IPS-NIHi7 (cell line): ENCODE measurements around the gene CTCF.

Experiments
- DNase-seq: peaks from one replicate; pipeline ENCODE4 v3.0.0; 2012; ENCODE audit warnings: mixed read lengths; ENCODE audit errors: extremely low spot score

Gene CTCF

GRCh38 chr16:67683767-67684166, 121.4 kb downstream of the CTCF start:
- DNase-seq: no peak

- DNase-seq: no peak
Observed at GRCh38 chr16:67685388-67686112, 123.2 kb downstream of the CTCF start.
